HepG2 (cell line): ENCODE measurements around the gene ITGAV. TPM values are rescaled to one million over a fixed set of nuclear protein-coding genes. Genes with fewer than 3 reads are reported as not detected.

Experiments
- ARID2 ChIP-seq: sonication (generic); formaldehyde crosslinking; IDR thresholded peaks from 2 replicates; pipeline ENCODE4 v1.8.1; 2022; ENCODE audit warnings: mild to moderate bottlenecking, missing genetic modification reagents, borderline replicate concordance
- BCLAF1 ChIP-seq: fragments of 450-650 bp; IDR thresholded peaks from 2 replicates; pipeline ENCODE4 v1.6.1; 2017; ENCODE audit warnings: mild to moderate bottlenecking
- DMTF1 ChIP-seq: sonication (generic); formaldehyde crosslinking; IDR thresholded peaks from 2 replicates; pipeline ENCODE4 v1.4.0; 2020; ENCODE audit warnings: mild to moderate bottlenecking, missing genetic modification reagents
- GPBP1L1 ChIP-seq: sonication (generic); formaldehyde crosslinking; IDR thresholded peaks from 2 replicates; pipeline ENCODE4 v1.5.0; 2020; ENCODE audit warnings: mild to moderate bottlenecking, missing genetic modification reagents
- HMG20A ChIP-seq: IDR thresholded peaks from 2 replicates; pipeline ENCODE4 v1.6.1; 2016; ENCODE audit warnings: borderline replicate concordance
- KLF12 ChIP-seq: sonication (generic); formaldehyde crosslinking; IDR thresholded peaks from 2 replicates; pipeline ENCODE4 v1.4.0; 2020; ENCODE audit warnings: missing genetic modification reagents, borderline replicate concordance
- PHF20 ChIP-seq: sonication (generic); formaldehyde crosslinking; IDR thresholded peaks from 2 replicates; pipeline ENCODE4 v1.5.0; 2020; ENCODE audit warnings: mild to moderate bottlenecking, missing genetic modification reagents
- SUZ12 ChIP-seq: fragments of 150-350 bp; IDR thresholded peaks from 2 replicates; pipeline ENCODE4 v1.6.1; 2014; ENCODE audit warnings: low read depth, low read length
- UBTF ChIP-seq: sonication (generic); formaldehyde crosslinking; IDR thresholded peaks from 2 replicates; pipeline ENCODE4 v1.4.0; 2020; ENCODE audit warnings: mild to moderate bottlenecking, missing genetic modification reagents
- ZBTB21 ChIP-seq: sonication (generic); formaldehyde crosslinking; IDR thresholded peaks from 2 replicates; pipeline ENCODE4 v1.4.0; 2020; ENCODE audit warnings: missing genetic modification reagents
- ZC3H13 ChIP-seq: sonication (generic); formaldehyde crosslinking; IDR thresholded peaks from 2 replicates; pipeline ENCODE4 v1.8.1; 2023; ENCODE audit warnings: mild to moderate bottlenecking, missing genetic modification reagents, moderate library complexity
- ZKSCAN8 ChIP-seq: IDR thresholded peaks from 2 replicates; pipeline ENCODE4 v1.6.1; 2016; ENCODE audit warnings: borderline replicate concordance, missing genetic modification reagents, missing compliant biosample characterization
- ZNF101 ChIP-seq: sonication (generic); formaldehyde crosslinking; IDR thresholded peaks from 2 replicates; pipeline ENCODE4 v1.4.0; 2020; ENCODE audit warnings: mild to moderate bottlenecking, low read depth, missing genetic modification reagents, borderline replicate concordance
- ZNF260 ChIP-seq: sonication (generic); formaldehyde crosslinking; IDR thresholded peaks from 2 replicates; pipeline ENCODE4 v1.4.0; 2020; ENCODE audit warnings: missing genetic modification reagents, low read depth, mild to moderate bottlenecking, borderline replicate concordance
- ZNF550 ChIP-seq: sonication (generic); formaldehyde crosslinking; IDR thresholded peaks from 2 replicates; pipeline ENCODE4 v1.4.0; 2020; ENCODE audit warnings: mild to moderate bottlenecking, missing genetic modification reagents, borderline replicate concordance
- polyA plus RNA-seq, 8 experiments: library from polyadenylated mRNA; depleted of rRNA in 3 of 8; stranded (reverse) in 7 of 8; unstranded in 1 of 8; fragments of >200 nt; fragmentation: Illumina TruSeq in 4 of 8; extraction: Trizol in 4 of 8; gene quantifications; 2 replicates each; pipeline versions ENCODE4 v1.2.1 to v1.2.3, GENCODE V29; 2011 to 2016; ENCODE audit warnings: low read depth in 4 of 8, missing spikeins in 1 of 8, mixed read lengths in 1 of 8; ENCODE audit not compliant: insufficient read depth in 1 of 8
- total RNA-seq, 5 experiments: library from RNA; depleted of rRNA; stranded (reverse); fragments of >200 nt; fragmentation: Illumina TruSeq; extraction: Trizol; gene quantifications; 2 replicates each; pipeline ENCODE4 v1.2.3, GENCODE V29; 2016; ENCODE audit warnings: low read depth in 1 of 5

ITGAV gene
- total and polyA plus RNA-seq, 2 of the 13 experiments (the other 11 are each of a cell fraction or from before 2014, with no cell fraction given), result 59.1 to 60.4 TPM

- TF ChIP-seq DMTF1, result no peak
- TF ChIP-seq ZNF260 (CRISPR knock-in tag), result no peak
- TF ChIP-seq ZBTB21, result peak; percentile 35; the same call in 1 of the 2 replicates
- no peak for TF ChIP-seq ZC3H13 (CRISPR knock-in tag)
- no peak for TF ChIP-seq UBTF (CRISPR knock-in tag)
- TF ChIP-seq BCLAF1, result no peak
- 0 out of 2 replicates have a peak, but pooled peaks have one; percentile 33 for TF ChIP-seq PHF20 (CRISPR knock-in tag)
- TF ChIP-seq GPBP1L1 (CRISPR knock-in tag), result no peak
- TF ChIP-seq KLF12 (CRISPR knock-in tag), result no peak
- no peak for TF ChIP-seq ARID2 (CRISPR knock-in tag)
- TF ChIP-seq ZNF550 (CRISPR knock-in tag), result no peak
- TF ChIP-seq HMG20A, result no peak
- TF ChIP-seq ZNF101 (CRISPR knock-in tag), result no peak
- TF ChIP-seq SUZ12, result no peak
- TF ChIP-seq ZKSCAN8 (CRISPR knock-in tag), result no peak
Observed at GRCh38 chr2:186590759-186591505, 1.1 kb downstream of the ITGAV start (continued).
